Stimulated activated naive B cell treated with anti-CD40 and anti-IgM and Interleukin-4, amounts not matched to agents 10 μg/mL and 1 μg/mL and 100 μg/mL, for 72 hours (primary cell): ENCODE data around the gene STK35.

ENCODE experiments used
- ATAC-seq, 2 donors: fragments of 150-1000 bp; cut with Tn5 transposase; replicated peaks; 2 replicates each; pipeline ENCODE4 v1.10.0; 2021; ENCODE audit warnings: moderate library complexity in 1 of 2
- DNase-seq: peaks from one replicate; pipeline ENCODE4 v3.0.0; 2021
- H3K27ac Mint-ChIP-seq: one replicate; pipeline ENCODE4 v1.8.0; 2022; ENCODE audit warnings: mild to moderate bottlenecking, mixed read lengths
- H3K27me3 Mint-ChIP-seq, 2 donors: one replicate each; pipeline ENCODE4 v1.8.0; 2022; ENCODE audit warnings: mixed read lengths in 2 of 2
- H3K36me3 Mint-ChIP-seq, 2 donors: one replicate each; pipeline ENCODE4 v1.8.0; 2022; ENCODE audit warnings: mixed read lengths in 2 of 2, mild to moderate bottlenecking in 1 of 2
- H3K4me1 Mint-ChIP-seq, 2 donors: one replicate each; pipeline ENCODE4 v1.8.0; 2022; ENCODE audit warnings: mixed read lengths in 2 of 2, mild to moderate bottlenecking in 1 of 2
- H3K4me3 Mint-ChIP-seq, 2 donors: one replicate each; pipeline ENCODE4 v1.8.0; 2022; ENCODE audit warnings: mild to moderate bottlenecking in 2 of 2, mixed read lengths in 2 of 2, moderate library complexity in 1 of 2
- H3K9me3 Mint-ChIP-seq, 2 donors: one replicate each; pipeline ENCODE4 v1.8.0; 2022; ENCODE audit warnings: mixed read lengths in 2 of 2, mild to moderate bottlenecking in 1 of 2

STK35 gene

GRCh38 chr20:2197166-2197565, 95.5 kb downstream of the STK35 start:
- Mint-ChIP-seq H3K9me3 (no peaks in the 10 kb centered on the region), H3K27ac (no peak overlapping the region), H3K27me3 (peaks cover 34 to 40% of the 10 kb centered on the region in 2 donors), H3K36me3 (no peaks in the 10 kb centered on the region), H3K4me1 (no peaks in the 10 kb centered on the region), H3K4me3 (no peak overlapping the region)
- DNase-seq (no peak), ATAC-seq (no peak)
